Activated CD4-positive, alpha-beta memory T cell treated with anti-CD3 and anti-CD28 coated beads for 36 hours (primary cell): ENCODE results near the gene XXYLT1. TPM values are rescaled to one million over a fixed set of nuclear protein-coding genes. Genes with fewer than 3 reads are reported as not detected.

Source experiments
- CTCF ChIA-PET: fragments of 350-600 bp; sonication (Branson Sonifier 250); formaldehyde crosslinking; loops from one replicate; lab custom pipeline; 2021; ENCODE audit warnings: antibody characterized with exemption, inconsistent platforms; lab: Charles Lee
- POLR2A ChIA-PET: fragments of 350-600 bp; sonication (Branson Sonifier 250); formaldehyde crosslinking; loops from one replicate; lab custom pipeline; 2021; ENCODE audit warnings: antibody characterized with exemption; lab: Charles Lee
- DNase-seq: peaks from one replicate; pipeline ENCODE4 v3.0.0-alpha.2; 2020
- H3K27ac Mint-ChIP-seq: one replicate; pipeline ENCODE4 v1.8.0; 2021; ENCODE audit warnings: mixed read lengths
- H3K27me3 Mint-ChIP-seq: one replicate; pipeline ENCODE4 v1.8.0; 2021; ENCODE audit warnings: mixed read lengths
- H3K36me3 Mint-ChIP-seq: one replicate; pipeline ENCODE4 v1.8.0; 2021; ENCODE audit warnings: mixed read lengths
- H3K4me1 Mint-ChIP-seq: one replicate; pipeline ENCODE4 v1.8.0; 2021; ENCODE audit warnings: low read depth, mixed read lengths
- H3K4me3 Mint-ChIP-seq: one replicate; pipeline ENCODE4 v1.8.0; 2021; ENCODE audit warnings: mild to moderate bottlenecking, mixed read lengths
- H3K9me3 Mint-ChIP-seq: one replicate; pipeline ENCODE4 v1.8.0; 2021; ENCODE audit warnings: mixed read lengths
- intact Hi-C: fragments of 100-400 bp; cut with micrococcal nuclease; formaldehyde crosslinking; loops from one replicate; pipeline ENCODE4 v1.15.1; 2023
- total RNA-seq, 2 experiments: library from RNA; stranded (reverse); gene quantifications; one replicate each; pipeline ENCODE4 v1.2.3, GENCODE V29; 2021

The XXYLT1 gene
- total RNA-seq, 2 experiments from 2014 or later, result 3.3 to 4.4 TPM

DNA sequence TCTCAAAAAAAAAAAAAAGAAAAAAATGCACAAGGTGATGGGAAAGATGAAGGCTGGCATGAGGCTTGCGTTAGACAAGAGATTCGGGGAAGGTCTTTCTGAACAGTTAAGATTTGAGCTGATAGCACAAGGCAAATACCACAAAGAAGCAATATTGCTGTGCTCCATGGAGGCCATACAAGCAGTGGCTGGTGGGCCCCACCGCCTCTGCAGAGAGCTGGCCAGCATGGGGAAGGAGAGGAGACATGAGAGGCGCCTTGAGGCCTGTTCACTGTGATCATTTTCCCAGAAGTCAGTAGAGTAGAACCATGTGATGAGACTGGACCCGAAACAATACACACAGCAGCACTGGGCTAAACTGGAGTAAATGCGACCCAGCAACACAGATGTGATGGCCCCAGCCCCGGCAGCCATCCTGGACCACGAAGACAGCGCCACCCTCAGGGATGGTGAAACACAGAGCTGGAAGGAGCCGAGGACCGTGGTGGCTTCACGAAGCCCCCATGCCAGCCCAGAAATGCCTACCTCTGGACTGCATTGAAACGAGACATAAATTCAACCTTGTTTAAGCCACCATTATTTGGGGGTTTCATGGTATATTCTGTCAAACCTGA is 5.5 kb downstream of the XXYLT1 start:
- CTCF ChIA-PET, result no interaction called here
- H3K27ac Mint-ChIP-seq, result no peak overlapping the region
- H3K9me3 Mint-ChIP-seq, result no peaks in the 10 kb centered on the region
- peaks cover 2% of the 10 kb centered on the region for H3K36me3 Mint-ChIP-seq
- peaks cover 20% of the 10 kb centered on the region for H3K4me1 Mint-ChIP-seq
- intact Hi-C loops, result no loop called here
- POLR2A ChIA-PET, result no interaction called here
- DNase-seq, result no peak
- no peak overlapping the region for H3K4me3 Mint-ChIP-seq
- H3K27me3 Mint-ChIP-seq, result no peaks in the 10 kb centered on the region

DNA sequence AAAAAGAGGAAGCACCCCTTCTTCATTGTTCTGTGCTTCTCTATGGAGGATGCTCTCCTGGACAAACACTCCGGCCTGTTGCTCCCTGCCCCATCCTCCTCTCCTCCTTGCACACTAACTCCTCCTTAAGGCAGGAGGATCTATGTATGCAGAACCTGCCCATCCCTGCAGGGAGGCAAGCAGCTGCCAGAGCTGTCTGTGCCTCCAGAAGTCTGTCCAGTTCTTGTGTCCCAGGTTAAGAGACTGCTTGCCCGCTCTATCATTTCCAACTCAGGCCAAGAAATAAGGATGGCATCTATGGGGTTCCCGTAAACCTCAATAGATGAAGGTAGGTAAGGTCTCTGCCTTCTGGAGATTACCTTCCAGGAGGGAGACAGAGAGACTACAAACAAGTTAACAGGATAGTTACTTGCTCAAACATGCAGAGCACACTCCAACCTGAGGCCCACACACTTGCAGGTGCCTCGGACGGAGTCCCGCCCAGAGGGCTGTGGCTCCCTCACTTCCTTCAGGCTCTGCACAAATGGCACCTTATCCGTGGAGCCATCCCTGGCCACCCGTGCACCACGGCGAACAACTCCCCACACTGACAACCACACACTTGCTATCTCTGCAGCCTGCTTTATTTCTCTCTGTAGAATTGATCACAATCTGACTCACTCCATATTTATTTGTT is 6.9 kb downstream of the XXYLT1 start:
- DNase-seq, result no peak
- POLR2A ChIA-PET, result no interaction called here
- no peaks in the 10 kb centered on the region for H3K9me3 Mint-ChIP-seq
- CTCF ChIA-PET, result interaction anchor here (0.9 to 3.8 kb wide), 2 partner anchors 7 to 582 kb away, joined by 3 to 40 read pairs; partner anchors contain the start of gene XXYLT1
- H3K36me3 Mint-ChIP-seq, result peaks cover 2% of the 10 kb centered on the region
- peaks cover 8% of the 10 kb centered on the region for H3K4me1 Mint-ChIP-seq
- intact Hi-C loops, result no loop called here
- no peak overlapping the region for H3K4me3 Mint-ChIP-seq
- H3K27ac Mint-ChIP-seq, result no peak overlapping the region
- no peaks in the 10 kb centered on the region for H3K27me3 Mint-ChIP-seq

DNA sequence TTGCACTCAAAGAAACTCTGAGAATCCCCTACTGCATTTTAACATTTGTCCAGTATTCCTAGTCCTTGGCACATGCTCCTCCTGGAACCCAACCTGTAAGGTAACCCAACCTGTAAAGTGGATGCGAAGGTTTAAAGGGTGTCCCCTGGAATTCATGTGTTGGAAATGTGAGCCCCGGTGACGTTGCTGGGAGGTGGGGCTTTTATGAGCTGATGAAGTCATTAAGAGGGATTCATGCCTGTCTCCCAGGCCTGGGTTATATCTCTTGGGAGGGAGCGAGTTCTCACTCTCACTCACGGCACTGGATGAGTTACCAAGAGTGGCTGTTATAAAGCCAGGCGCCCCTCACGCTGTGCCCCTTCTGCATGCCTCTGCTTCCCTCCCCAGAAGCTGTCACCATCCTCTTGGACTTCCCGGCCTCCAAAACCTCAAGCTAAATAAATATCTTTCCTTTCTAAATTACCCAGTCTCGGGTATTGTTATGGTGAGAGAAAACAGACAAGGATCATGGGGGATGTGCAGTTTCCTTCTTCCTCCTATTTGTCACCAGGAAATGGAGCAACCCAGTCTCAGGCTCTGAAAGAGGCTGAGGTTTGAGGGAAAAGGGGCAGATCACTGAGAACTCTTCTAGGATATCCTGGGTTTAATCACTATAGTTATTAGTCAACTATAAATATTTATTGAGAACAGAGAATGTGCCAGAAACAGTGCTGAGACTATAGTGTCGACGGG is 7.6 kb downstream of the XXYLT1 start:
- no peak for DNase-seq
- Mint-ChIP-seq H3K27me3 (no peaks in the 10 kb centered on the region), H3K9me3 (no peaks in the 10 kb centered on the region), H3K27ac (no peak overlapping the region), H3K4me1 (peaks cover 11% of the 10 kb centered on the region), H3K4me3 (no peak overlapping the region), H3K36me3 (peaks cover 2% of the 10 kb centered on the region)
- POLR2A ChIA-PET, result interaction anchor here (1.2 kb wide), 1 partner anchor 576 kb away, joined by 3 read pairs; no protein-coding TSS in a partner anchor
- CTCF ChIA-PET, result interaction anchor here (3.0 to 3.8 kb wide), 2 partner anchors 7 to 592 kb away, joined by 22 to 40 read pairs; partner anchors contain the start of genes LSG1 and XXYLT1
- intact Hi-C loops, result no loop called here

DNA sequence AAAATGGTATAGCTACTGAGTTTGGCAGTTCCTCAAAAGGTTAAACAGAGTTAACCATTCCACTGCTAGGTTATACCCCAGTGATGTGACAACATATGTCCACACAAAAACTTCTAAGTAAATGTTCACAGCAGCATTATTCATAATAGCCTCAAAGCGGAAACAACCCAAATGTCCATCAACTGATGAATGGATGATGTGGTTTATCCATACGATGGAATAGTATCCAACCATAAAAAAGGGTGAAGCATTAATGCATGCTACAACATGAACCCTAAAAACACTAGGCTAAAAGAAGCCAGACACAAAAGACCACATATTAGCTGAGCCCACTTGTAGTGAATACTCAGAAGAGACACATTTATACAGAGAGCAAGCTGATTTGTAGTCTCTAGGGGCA is 9.0 kb downstream of the XXYLT1 start:
- DNase-seq, result no peak
- Mint-ChIP-seq H3K27ac (no peak overlapping the region), H3K4me1 (peaks cover 14% of the 10 kb centered on the region), H3K36me3 (peaks cover 2% of the 10 kb centered on the region), H3K9me3 (no peaks in the 10 kb centered on the region), H3K4me3 (no peak overlapping the region), H3K27me3 (no peaks in the 10 kb centered on the region)
- intact Hi-C loops, result no loop called here
- CTCF ChIA-PET, result interaction anchor here (1.4 to 3.8 kb wide), 5 partner anchors 9 to 590 kb away, joined by 4 to 40 read pairs (median 22); partner anchors contain the start of genes LSG1 and XXYLT1
- POLR2A ChIA-PET, result no interaction called here

DNA sequence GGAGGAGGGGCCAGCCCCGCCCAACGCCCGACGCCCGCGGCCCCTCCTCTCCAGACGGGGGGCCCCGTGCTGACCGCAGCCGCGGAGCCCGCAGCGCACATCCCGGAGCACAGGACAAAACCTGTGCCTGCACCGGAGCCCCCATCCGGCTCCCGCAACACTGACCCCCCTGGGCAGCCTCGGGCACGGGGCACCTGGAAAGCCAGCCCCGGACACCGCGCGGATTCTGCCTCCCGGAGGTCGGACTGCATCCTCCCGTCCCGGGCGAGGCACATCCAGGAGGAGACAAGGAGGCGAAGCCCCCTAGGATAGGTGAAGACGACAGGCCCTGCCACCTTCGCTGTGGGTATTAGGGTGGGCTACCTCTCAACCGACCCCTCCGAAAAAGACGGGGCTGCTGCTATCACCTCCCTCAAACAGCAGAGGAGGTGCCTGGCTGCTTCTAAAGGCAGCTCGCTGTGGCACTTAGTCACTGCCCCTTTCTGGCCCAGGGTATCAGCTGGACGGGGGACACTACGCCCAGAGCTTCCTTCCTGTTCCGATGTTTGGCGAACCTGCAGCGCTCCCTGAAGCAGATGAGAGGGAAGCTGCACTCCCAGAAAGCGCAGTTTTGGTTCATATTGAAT is 10.6 kb downstream of the XXYLT1 start:
- H3K27ac Mint-ChIP-seq, result no peak overlapping the region
- H3K9me3 Mint-ChIP-seq, result no peaks in the 10 kb centered on the region
- intact Hi-C loops, result loop anchor here (1.0 kb wide), 2 partner anchors 10 to 588 kb away; partner anchors contain the start of gene LSG1
- H3K36me3 Mint-ChIP-seq, result peaks cover 2% of the 10 kb centered on the region
- ChIA-PET CTCF (interaction anchor here (0.6 to 3.8 kb wide), 13 partner anchors 10 to 589 kb away, joined by 3 to 40 read pairs (median 3); partner anchors contain the start of genes LSG1 and XXYLT1), POLR2A (interaction anchor here (1.5 kb wide), 1 partner anchor 578 kb away, joined by 7 read pairs; no protein-coding TSS in a partner anchor)
- no peaks in the 10 kb centered on the region for H3K27me3 Mint-ChIP-seq
- peak overlapping the region; percentile 70 for H3K4me3 Mint-ChIP-seq
- DNase-seq, result peak; percentile 54
- H3K4me1 Mint-ChIP-seq, result peaks cover 14% of the 10 kb centered on the region

DNA sequence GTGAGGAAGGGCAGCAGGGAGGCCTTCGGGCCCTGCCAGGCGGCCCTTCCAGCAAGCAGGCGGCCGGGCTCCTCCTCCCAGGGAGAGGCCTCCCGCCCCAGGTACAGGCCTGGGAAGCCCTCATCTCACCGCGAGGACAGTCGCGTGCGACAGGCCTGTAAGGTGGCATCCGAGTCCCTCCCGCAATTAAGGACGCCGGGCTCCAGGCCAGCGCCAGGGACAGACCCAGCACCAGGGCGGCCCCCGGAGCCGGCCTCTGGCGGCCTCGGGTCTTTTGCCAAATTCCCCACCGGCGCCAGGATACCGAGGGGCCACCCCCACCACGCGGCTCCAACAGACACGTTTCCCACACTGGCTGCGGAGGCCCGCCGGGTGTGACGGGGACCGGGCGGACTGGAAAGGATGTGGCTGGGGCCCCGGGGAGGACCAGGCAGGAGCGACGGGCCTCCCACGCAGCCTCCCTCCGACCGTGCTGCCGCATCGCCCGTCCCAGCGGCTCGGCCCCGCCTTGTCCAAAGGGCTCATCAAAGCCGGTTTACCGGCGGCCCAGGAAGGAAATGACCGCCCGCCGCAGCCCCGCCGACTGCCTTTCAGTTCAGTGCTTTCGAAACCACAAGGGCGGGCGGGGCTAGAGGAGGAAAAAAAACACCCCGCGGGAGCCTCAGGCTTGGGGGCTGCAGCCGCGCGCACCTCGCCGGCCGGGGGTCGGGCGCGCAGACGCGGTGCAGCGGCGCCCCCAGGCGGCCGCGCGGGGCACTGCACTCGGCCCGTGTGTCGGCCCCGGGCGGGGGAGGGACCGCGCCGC is 11.3 kb downstream of the XXYLT1 start:
- Mint-ChIP-seq H3K9me3 (no peaks in the 10 kb centered on the region), H3K27ac (peak overlapping the region; percentile 42), H3K27me3 (no peaks in the 10 kb centered on the region), H3K4me1 (peaks cover 14% of the 10 kb centered on the region), H3K36me3 (no peaks in the 10 kb centered on the region), H3K4me3 (peak overlapping the region; percentile 57)
- peak; percentile 90 for DNase-seq
- intact Hi-C loops, result loop anchor here (1.0 to 10.0 kb wide), 6 partner anchors 11 to 925 kb away; partner anchors contain the start of gene LSG1
- POLR2A ChIA-PET, result interaction anchor here (1.2 kb wide), 1 partner anchor 577 kb away, joined by 3 read pairs; no protein-coding TSS in a partner anchor
- CTCF ChIA-PET, result interaction anchor here (0.9 to 2.1 kb wide), 9 partner anchors 10 to 588 kb away, joined by 3 to 15 read pairs (median 5); partner anchors contain the start of genes LSG1 and XXYLT1

DNA sequence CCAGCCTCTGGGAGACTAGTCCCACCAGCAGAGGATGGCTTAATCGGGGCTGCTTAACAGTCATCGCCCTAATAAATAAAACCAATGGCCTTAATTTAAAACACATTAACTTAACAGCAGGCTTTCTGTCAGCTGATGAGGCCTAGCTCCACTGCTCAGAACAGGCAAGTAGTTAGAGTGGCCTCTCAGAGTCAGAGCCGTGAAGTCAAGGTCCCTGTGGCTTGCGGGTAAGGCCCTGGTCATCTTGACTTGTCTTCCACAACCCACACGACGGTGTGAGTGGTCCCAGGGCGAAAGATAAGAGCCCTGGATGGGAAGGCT is 11.8 kb downstream of the XXYLT1 start:
- Mint-ChIP-seq H3K9me3 (no peaks in the 10 kb centered on the region), H3K27ac (peak overlapping the region; percentile 62), H3K27me3 (no peaks in the 10 kb centered on the region), H3K36me3 (no peaks in the 10 kb centered on the region), H3K4me3 (peak overlapping the region; percentile 12), H3K4me1 (peaks cover 14% of the 10 kb centered on the region)
- intact Hi-C loops, result loop anchor here (1.0 to 10.0 kb wide), 4 partner anchors 130 to 924 kb away; no protein-coding TSS in a partner anchor
- ChIA-PET POLR2A (interaction anchor here (0.8 to 1.5 kb wide), 3 partner anchors 12 to 576 kb away, joined by 3 read pairs; partner anchors contain the start of gene XXYLT1), CTCF (interaction anchor here (0.9 to 1.7 kb wide), 8 partner anchors 11 to 587 kb away, joined by 3 to 13 read pairs (median 6); partner anchors contain the start of genes LSG1 and XXYLT1)
- no peak for DNase-seq

DNA sequence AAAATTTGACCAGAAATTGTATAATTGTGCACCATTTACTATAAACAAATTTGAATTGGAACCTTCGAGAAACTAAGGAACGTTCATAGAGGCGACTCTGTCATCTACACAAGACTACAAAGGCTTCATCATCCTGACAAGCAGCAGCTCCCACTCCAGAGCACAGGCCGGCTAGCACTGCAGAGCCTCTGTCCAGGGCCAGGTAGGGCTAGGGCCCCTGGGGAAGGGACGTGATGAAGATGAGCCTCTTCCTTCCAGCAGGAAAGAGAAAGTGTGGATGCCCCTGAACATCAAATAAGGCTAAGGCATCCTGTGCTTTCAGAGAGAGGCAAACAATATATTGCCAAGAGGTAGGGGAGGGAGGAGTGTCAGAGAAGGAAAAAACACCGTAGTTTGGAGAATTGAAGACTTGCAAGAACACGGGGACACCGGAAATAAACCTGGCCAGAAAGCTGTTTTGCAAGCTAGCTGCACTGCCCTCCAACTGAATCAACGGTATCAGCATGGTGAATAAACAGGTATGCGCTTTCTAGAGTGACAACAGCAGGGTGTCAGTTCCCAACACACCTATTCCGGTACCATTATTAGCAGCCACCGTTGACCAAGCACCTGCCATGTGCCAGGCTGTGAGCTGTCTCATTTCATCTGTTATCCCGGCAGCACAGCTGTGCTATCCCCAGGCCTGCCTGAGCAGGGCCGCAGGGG is 12.4 kb downstream of the XXYLT1 start:
- Mint-ChIP-seq H3K4me1 (peaks cover 14% of the 10 kb centered on the region), H3K36me3 (no peaks in the 10 kb centered on the region), H3K27me3 (no peaks in the 10 kb centered on the region), H3K4me3 (peak overlapping the region; percentile 29), H3K9me3 (no peaks in the 10 kb centered on the region), H3K27ac (peak overlapping the region; percentile 62)
- POLR2A ChIA-PET, result interaction anchor here (0.8 to 1.5 kb wide), 3 partner anchors 13 to 576 kb away, joined by 3 read pairs; partner anchors contain the start of gene XXYLT1
- intact Hi-C loops, result loop anchor here (1.0 to 10.0 kb wide), 4 partner anchors 130 to 924 kb away; no protein-coding TSS in a partner anchor
- DNase-seq, result no peak
- CTCF ChIA-PET, result interaction anchor here (0.9 to 1.9 kb wide), 9 partner anchors 11 to 587 kb away, joined by 3 to 13 read pairs (median 6); partner anchors contain the start of genes LSG1 and XXYLT1

DNA sequence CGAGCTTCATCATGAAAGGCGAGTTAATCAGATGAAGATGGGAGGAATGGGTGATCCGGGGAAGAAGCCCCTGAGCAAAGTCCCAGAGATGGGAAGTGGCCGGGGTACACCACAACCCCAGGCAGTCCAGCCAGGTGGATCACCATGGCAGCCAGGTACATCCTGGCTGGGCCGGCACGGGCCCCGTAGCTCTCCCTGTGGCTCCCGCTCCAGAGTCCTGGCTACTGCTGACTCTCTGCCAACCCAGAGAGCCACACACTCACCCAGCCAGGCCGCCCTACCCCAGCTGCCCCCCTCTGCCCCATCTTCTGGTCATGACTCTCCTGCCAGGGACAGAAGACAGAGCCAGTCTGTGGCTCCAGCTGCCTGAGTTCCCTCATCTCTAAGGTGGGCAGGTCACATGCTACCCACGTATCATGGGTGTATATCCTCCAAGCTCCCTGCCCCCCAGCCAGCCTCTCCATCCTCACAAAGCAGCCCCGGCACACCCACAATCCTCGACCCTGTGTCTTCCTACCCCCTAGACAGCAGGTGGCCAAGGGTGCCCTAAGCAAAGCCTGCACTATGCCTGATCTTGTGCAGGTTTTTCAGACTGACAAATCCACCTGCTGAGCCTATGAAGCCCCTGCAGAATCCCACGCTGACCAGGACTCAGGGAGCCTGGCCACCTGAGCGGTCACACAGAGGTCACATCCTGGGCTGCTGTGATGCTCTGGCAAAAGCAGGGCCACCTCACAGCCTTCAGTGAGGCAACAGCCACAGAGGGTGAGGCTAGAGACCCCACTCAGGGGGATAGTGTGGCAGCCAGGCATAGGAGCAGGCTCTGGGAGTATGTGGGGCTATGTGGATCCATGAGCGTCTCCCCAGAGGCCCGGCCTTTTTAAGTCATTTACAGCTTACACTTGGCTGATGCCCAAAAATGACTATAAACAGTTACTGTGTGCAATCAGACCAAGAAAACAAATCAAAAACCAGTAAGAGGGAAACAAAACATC is 13.2 kb downstream of the XXYLT1 start:
- Mint-ChIP-seq H3K4me3 (peak overlapping the region; percentile 29), H3K27me3 (no peaks in the 10 kb centered on the region), H3K27ac (peak overlapping the region; percentile 62), H3K36me3 (no peaks in the 10 kb centered on the region), H3K9me3 (no peaks in the 10 kb centered on the region), H3K4me1 (peaks cover 14% of the 10 kb centered on the region)
- intact Hi-C loops, result loop anchor here (2.0 to 10.0 kb wide), 3 partner anchors 129 to 923 kb away; no protein-coding TSS in a partner anchor
- no peak for DNase-seq
- CTCF ChIA-PET, result interaction anchor here (0.8 to 1.9 kb wide), 6 partner anchors 13 to 586 kb away, joined by 5 to 13 read pairs (median 8); partner anchors contain the start of genes LSG1 and XXYLT1
- POLR2A ChIA-PET, result interaction anchor here (1.5 kb wide), 1 partner anchor 13 kb away, joined by 3 read pairs; the partner anchor contains the start of gene XXYLT1
